Measurements from ENCODE around the gene PARD3B.

The PARD3B gene

GRCh38 chr2:205619600-205619999 lies 1074.3 kb downstream of the PARD3B start:
- no peak for DNase-seq (ENCODE audit: extremely low read depth, insufficient read length)
- Histone ChIP-seq H3K36me3 (ENCODE audit: control insufficient read depth, insufficient read depth, low read length) (no peaks in the 10 kb centered on the region), H3K4me3 (replicated peaks; ENCODE audit: low read depth, low read length) (no peak overlapping the region), H3K27me3 (replicated peaks; ENCODE audit: control insufficient read depth, insufficient read depth, low read length) (peaks cover 1% of the 10 kb centered on the region; the same call in 1 of the 2 replicates)
- TF ChIP-seq CTCF (IDR thresholded peaks at IDR 0.05; ENCODE audit: insufficient read depth, low read length, poor library complexity, severe bottlenecking) = no peak

DNA sequence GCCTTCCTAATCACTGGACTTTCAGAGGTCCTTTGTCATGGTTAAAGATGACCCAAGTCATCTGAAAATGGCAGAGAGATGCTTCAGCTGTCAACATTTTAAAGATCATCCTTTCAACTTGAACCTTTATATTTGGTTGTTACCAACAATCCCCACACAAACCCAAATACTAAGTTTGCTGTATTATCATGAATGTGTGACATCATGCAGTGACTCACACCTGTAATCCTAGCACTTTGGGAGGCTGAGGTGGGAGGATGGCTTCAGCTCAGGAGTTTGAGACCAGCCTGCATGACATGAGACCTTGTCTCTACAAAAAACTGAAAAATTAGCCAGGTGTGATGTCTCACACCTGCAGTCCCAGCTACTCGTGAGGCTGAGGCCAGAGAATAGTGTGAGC lies 1081.8 kb downstream of the PARD3B start:
- Histone ChIP-seq H3K4me3 (replicated peaks; ENCODE audit: low read depth, low read length) (no peak overlapping the region), H3K27me3 (replicated peaks; ENCODE audit: control insufficient read depth, insufficient read depth, low read length) (no peaks in the 10 kb centered on the region; the same call in 1 of the 2 replicates), H3K36me3 (ENCODE audit: control insufficient read depth, insufficient read depth, low read length) (no peaks in the 10 kb centered on the region)
- no peak for DNase-seq (ENCODE audit: extremely low read depth, insufficient read length)
- TF ChIP-seq CTCF (IDR thresholded peaks at IDR 0.05; ENCODE audit: insufficient read depth, low read length, poor library complexity, severe bottlenecking) = no peak

DNA sequence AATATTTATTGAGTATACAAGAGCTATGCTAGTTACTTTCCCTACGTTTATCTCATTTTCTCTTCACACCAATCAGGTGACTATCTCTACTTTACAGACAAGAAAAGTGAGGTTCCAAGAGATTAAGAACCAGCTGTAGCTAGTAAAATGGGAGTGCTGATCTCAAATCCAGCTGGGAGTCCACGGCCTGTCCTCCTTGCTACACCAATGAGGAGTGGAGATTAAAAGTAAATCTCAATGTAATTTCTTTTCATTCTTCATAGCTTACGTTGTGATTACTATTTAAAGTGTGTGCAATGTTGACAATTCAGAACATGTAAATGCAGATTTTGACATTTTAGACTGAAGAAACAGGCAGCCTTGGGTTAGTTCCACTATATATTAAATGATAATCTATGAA lies 1083.1 kb downstream of the PARD3B start:
- H3K4me3 ChIP-seq (replicated peaks; ENCODE audit: low read depth, low read length) = no peak overlapping the region
- no peak for DNase-seq (ENCODE audit: extremely low read depth, insufficient read length)
- no peaks in the 10 kb centered on the region for H3K36me3 ChIP-seq (ENCODE audit: control insufficient read depth, insufficient read depth, low read length)
- TF ChIP-seq CTCF (IDR thresholded peaks at IDR 0.05; ENCODE audit: insufficient read depth, low read length, poor library complexity, severe bottlenecking) = no peak
- no peaks in the 10 kb centered on the region; the same call in 1 of the 2 replicates for H3K27me3 ChIP-seq (replicated peaks; ENCODE audit: control insufficient read depth, insufficient read depth, low read length)

- no peak for DNase-seq (ENCODE audit: extremely low read depth, insufficient read length)
- Histone ChIP-seq H3K4me3 (replicated peaks; ENCODE audit: low read depth, low read length) (no peak overlapping the region), H3K36me3 (ENCODE audit: control insufficient read depth, insufficient read depth, low read length) (no peaks in the 10 kb centered on the region), H3K27me3 (replicated peaks; ENCODE audit: control insufficient read depth, insufficient read depth, low read length) (no peaks in the 10 kb centered on the region; the same call in 1 of the 2 replicates)
- TF ChIP-seq CTCF (IDR thresholded peaks at IDR 0.05; ENCODE audit: insufficient read depth, low read length, poor library complexity, severe bottlenecking) = no peak
Measured at GRCh38 chr2:205629091-205629776, 1084.0 kb downstream of the PARD3B start.

DNA sequence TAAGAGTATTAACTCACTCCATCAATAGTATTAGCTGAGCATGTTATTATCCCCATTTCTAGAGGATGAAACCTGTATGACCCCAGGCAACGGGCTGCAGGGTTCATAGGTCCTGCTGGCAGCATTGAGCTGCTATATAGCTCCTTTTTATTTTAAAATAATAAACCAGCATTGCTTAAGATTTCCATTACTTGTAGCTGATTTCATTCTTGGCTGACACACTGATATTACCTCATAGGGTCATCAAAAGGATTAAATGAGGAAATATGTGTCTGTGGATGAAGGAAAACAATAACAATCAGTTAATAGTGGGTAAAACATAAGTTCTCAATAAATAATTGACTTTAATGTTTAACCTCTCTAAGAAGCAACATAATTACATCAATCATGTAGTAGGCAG lies 1088.7 kb downstream of the PARD3B start:
- no peak for DNase-seq (ENCODE audit: extremely low read depth, insufficient read length)
- Histone ChIP-seq H3K36me3 (ENCODE audit: control insufficient read depth, insufficient read depth, low read length) (no peaks in the 10 kb centered on the region), H3K4me3 (replicated peaks; ENCODE audit: low read depth, low read length) (no peak overlapping the region), H3K27me3 (replicated peaks; ENCODE audit: control insufficient read depth, insufficient read depth, low read length) (no peaks in the 10 kb centered on the region; the same call in none of the 2 replicates)
- no peak for TF ChIP-seq CTCF (IDR thresholded peaks at IDR 0.05; ENCODE audit: insufficient read depth, low read length, poor library complexity, severe bottlenecking)
